Adrenal gland (tissue), 5 donors: Measurements from ENCODE around the gene PNPLA7.

Experiments
- CTCF ChIP-seq, 6 experiments: fragments of 450-650 bp in 4 of 6; fragments of 200-600 bp in 2 of 6; sonication (generic) in 1 of 6; IDR thresholded peaks; 1 replicate in 5 of 6; 2 replicates in 1 of 6; pipeline versions ENCODE4 v1.5.1 to v1.8.0; 2016 to 2021; ENCODE audit warnings: antibody characterized with exemption in 6 of 6, mild to moderate bottlenecking in 2 of 6, moderate library complexity in 1 of 6
- POLR2A ChIP-seq, 2 donors: fragments of 450-650 bp; IDR thresholded peaks; one replicate each; pipeline ENCODE4 v1.6.1; 2017; ENCODE audit warnings: antibody characterized with exemption in 2 of 2, mild to moderate bottlenecking in 2 of 2, moderate library complexity in 1 of 2
- donor health status: DM: no; HTN: no; CAD: no.

GRCh38 chr9:137429974-137430722, 120.1 kb downstream of the PNPLA7 start:
- TF ChIP-seq CTCF (IDR thresholded peaks at IDR 0.05): no peak
- TF ChIP-seq POLR2A (IDR thresholded peaks at IDR 0.05): no peak
